ENCODE results near the gene ATXN7.

The ATXN7 gene

DNA sequence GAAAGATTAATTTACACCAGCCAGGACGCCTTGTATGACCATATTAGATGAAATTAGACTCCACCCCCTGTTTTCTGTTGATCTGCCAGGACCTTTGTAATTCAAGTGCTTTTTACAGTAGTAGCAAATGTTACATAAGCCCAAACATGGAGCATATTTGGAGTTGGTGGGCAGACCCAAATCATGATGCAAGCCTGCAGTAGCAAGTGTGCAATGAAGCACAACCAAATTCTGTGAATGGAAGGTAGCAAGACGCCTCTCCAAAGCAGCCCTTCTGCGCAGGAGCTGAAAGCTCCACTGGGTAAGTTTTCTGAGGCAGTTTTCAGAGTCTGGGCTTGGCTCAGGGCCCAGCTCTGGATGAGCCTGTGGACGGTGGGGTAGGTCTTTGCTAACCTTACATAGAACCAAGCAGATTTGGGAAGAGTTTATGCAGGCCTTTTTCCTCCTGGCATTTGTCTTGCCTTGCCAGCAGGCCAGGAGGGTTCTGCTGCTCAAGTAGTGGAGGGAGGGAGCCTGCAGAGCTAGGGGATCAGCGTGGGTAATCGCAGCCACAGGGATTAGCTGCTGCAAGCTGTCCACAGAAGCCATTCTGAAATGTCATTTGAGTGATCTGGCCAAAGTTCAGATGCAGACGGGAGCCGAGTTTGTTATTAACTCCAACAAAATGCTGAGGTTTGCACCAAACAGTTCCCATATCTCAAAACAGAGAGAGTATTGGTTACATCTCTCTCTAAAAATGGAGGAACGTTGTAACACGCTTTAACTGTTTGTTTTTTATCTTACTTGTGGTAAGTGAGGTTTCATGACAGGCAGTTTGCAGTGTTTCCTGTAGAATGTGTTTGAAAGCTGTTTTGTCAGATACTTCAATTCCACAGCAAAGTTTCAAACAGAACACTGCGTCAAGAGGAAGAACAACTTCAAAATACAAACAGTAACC, 104.3 kb downstream of the ATXN7 start:
- no peak for DNase-seq

DNA sequence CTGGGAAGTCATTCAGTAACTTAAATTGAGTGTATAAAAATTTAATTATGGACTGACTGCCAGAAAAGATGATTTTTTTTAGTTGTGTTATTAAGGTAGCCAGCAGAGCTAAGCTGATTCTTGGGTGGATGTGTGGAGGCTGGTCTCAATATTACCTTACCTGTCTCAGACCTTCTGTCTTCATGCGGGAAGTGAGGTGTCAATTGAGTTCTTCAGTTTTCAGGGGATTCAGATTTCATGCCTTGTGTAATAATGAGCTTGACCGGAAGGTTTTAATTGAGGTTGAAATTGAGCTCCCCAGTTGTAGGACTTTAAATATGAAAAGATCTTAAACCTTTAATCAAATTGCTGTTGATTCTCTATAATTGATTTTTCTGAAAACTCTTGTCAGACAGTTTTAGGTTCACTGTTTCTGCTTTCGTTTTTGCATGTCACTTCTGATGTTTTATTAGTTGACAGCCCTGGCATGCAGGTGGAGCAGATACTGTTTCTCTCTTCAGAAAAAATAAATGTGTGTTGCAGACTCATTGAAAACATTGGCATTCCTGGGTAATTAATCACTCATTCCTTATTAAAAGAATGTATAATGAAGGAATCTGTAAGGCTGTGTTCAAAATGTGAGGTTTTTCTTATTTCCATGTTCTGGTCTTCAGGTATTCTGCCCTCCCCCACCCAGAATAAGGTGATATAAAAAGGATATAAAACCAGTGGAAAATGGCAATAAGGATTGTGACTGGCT, 105.1 kb downstream of the ATXN7 start:
- DNase-seq, result no peak

- no peak for DNase-seq
Measured at GRCh38 chr3:63969876-63970275, 106.2 kb downstream of the ATXN7 start.

GRCh38 chr3:63970631-63971475, 107.2 kb downstream of the ATXN7 start:
- DNase-seq, result no peak

DNA sequence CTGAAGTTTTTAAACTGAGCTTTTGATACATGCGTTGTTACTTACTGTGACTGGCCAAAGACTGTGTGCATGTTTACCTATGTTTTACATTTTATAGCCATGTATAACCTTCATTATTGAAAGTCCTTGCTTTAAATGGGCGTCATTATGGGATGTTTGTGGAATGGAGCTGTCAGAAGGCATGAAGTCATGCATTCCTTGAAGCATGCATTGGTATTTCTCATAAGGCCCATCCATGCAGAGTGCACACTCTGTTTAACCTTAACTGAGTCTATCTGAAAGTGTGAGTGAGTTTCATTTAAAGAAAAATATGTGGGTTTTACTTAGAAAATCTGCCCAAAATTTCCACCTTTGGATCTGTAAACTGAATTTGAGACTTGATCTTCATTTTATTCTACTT, 108.5 kb downstream of the ATXN7 start:
- no peak for DNase-seq

GRCh38 chr3:63972987-63973386, 109.3 kb downstream of the ATXN7 start:
- no peak for DNase-seq

GRCh38 chr3:63973406-63973805, 109.7 kb downstream of the ATXN7 start:
- DNase-seq, result no peak

- DNase-seq, result no peak
Measured at GRCh38 chr3:63974451-63974850, 110.8 kb downstream of the ATXN7 start.

- DNase-seq, result no peak
Measured at GRCh38 chr3:63975723-63976122, 112.1 kb downstream of the ATXN7 start.

DNA sequence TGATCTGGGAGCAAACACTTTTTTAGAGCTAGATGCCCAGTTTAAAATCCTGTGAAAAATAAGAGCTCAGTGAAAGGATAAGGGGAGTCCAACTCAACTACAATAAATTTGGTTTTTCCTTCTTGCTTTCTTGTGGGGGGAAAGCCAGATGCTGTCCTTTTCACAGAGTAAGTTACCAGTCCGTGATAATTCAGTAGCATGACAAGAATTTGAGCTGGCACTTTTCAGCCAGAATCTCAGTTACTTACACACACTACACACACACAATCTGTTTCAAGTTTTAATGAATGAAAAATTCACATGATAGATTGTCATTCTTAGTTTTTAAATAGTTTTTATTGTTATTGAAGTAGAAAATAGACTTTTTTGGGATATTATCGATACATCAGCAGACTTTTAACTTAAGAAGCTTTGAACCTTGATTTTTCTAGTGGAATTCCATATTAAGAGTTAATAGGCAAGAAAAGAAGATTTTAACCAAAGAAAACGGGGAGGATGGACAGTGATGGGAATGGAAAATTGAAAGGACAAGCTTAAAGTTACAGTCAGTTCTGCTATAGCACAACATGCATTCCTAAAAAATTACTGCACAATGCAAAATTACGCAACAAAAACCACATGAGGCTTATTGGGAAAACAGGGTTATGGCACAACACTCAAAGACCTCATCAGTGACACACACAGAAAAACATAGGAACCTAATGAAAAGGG, 112.6 kb downstream of the ATXN7 start:
- DNase-seq, result no peak

- DNase-seq, result no peak
Measured at GRCh38 chr3:63976872-63977200, 113.2 kb downstream of the ATXN7 start.

DNA sequence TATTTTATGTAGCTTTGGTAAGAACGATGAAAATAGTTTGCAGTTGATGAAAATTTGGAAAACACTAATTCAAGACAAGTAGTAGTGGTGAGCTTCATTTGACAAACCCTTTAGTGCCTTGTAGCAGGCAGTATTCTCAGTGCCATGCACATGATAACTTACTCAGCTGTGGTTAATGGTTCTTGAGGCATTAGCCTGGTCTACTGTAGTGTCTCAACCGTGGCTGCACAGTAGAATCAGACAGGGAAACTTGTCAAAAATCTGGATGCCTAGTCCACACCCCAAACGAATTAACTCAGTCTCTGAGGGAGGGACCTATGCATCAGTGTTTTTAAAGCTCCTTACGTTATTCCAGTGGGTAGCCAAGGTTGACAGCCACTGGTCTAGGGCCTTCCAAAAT, 114.2 kb downstream of the ATXN7 start:
- DNase-seq, result no peak

DNA sequence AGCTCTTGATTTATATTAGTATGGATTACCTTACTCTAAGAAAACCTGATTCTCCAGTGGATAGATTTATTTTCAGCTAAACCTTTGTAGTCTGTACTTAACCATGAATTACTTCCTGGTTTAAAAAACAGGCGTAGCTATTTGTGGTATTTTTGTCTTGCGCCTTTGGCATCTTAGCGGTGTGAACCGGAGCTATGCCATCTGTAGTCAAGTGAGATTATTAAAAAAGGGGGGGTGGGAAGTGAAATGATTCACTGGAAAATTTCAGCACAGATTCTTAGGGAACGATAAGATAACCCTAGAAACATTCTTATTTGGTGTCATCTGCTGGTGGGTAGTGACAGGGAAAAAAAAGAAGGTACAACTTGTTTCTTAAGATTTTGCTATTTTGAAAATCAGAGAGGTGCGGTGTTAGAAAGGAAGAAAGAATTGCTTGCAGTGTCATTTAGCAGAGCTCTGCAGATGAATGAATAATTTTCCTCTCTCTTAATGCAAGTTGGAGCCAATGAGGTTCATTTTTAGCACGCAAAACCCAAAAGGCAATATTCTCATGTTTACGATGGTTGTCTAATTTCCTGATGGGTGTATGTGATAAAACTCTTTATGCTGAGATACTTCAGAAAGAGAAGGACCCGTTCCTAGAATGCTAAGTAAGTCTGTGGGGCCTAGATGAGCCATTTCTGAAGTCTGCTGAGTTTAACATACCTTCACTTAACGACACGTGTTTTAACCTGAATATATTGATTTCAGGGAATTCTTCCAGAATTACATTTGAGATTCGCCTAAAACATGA, 115.6 kb downstream of the ATXN7 start:
- no peak for DNase-seq

DNA sequence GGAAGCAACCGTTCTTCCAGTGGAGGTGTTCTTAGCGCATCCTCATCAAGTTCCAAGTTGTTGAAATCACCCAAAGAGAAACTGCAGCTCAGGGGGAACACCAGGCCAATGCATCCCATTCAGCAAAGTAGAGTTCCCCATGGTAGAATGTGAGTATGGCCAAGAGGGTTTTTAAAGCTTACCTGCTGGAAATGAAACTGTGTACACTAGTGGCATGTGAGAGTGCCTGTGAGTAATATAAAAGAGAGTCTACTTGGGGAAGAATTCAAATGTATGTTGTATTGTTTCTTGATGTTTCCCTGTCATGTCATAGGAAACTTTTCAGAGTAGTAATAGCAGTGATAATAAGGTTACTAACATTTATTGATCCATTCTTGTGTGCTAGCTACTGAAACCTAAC, 116.4 kb downstream of the ATXN7 start:
- DNase-seq, result no peak

DNA sequence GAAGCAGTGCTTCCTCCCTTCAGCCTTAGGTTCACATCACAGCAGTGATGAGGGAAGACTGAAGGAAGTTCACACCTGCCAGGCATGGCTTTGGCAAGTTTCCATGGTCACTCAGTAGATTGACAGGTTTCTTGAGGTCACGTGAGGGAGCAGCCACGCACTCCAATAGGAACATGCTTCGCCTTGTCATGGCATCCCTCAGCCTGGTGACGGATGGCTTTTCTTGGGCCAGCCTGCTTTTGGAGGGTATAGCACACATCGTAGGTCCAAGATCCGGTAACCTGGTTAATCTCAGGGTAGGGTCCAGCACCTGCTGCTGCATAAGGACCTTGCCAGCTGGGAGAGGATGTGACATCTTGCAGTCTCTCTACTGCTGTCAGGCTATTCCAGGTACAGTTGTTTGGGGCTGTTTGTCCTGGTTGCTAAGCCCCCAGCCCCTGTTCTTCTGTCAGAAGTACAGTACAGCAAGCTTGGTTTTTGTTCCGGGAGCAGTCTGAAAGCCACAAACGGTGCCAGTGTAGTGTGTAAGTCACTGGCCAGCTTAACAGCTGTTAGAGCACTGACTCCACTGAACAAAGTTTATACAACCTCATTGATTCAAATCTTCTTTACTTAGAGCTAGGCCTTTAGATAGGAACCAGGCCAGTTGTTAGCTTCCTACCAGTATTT, 117.3 kb downstream of the ATXN7 start:
- no peak for DNase-seq

DNA sequence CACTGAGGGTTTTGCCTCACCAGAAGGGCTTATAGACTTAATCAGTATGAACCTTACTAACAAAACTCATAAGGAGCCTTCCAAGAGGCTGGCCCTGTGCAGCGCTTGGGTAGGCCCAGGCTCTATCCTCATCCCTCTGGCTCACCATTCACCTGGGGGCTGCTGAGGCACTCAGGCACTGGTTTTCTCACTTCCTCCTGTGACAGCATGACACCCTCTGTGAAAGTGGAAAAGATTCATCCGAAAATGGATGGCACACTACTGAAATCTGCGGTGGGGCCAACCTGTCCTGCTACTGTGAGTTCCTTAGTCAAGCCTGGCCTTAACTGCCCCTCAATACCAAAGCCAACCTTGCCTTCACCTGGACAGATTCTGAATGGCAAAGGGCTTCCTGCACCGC, 118.3 kb downstream of the ATXN7 start:
- DNase-seq, result no peak

- DNase-seq, result no peak
Measured at GRCh38 chr3:63984391-63984790, 120.7 kb downstream of the ATXN7 start.

DNA sequence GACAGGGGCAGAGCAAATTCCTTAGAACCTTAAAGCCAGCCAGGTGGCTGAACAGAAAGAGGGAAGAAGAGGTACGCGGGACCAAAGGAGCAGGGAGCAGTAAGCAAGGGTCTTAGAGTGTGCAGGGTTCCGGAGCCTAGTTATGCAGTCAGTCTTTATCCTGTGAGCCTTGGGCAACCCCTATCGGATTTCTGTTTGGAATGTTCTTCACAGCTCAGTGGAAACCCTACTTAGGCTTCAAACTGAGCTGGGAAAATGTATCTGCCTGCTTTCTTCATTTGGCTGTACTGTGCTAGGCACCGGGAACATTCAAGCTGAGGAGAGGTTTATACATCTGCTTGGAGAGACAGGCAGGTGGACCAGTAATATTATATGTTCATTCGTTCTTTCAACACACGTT, 122.5 kb downstream of the ATXN7 start:
- no peak for DNase-seq

DNA sequence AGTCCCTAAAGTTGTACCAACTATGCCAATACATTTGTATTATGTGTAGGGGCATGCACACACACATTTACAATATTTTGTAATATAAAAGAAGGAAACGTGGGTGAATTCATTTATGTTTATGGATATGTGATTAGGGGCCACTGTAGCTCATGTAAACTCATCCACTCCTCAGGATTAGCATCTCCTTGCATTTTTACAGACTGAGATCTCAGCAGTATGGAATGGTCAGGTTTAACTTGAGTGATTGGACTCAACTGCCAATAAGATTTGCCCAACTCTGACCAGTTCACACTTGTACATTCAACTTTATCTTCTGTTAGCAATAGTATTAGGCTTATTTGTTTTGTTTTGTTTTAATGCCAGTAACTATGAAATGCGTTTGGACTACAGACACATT, 123.2 kb downstream of the ATXN7 start:
- no peak for DNase-seq

DNA sequence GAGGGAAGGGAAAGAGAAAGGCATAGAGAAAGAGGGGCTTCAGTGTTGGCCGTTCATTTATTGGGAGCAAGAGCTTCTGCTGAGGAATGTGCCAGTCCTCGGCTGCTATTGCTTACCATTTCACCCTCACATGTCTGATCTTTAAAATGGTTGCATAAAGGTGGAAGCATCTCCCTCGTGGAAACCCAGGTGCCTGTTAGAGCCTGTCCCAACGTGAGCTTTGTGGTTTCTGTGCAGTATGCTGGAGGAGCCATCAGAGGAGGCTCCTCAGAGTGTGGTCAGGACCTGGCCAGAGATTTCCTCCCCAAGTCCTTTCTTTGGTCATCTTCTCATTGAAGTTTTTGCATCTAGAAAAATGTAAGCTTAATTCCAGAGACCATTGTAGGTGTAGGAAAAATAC, 125.3 kb downstream of the ATXN7 start:
- DNase-seq, result no peak

- no peak for DNase-seq
Measured at GRCh38 chr3:63990204-63990603, 126.5 kb downstream of the ATXN7 start.
